GM12878 (cell line): ENCODE data around the gene YAP1. TPM values are rescaled to one million over a fixed set of nuclear protein-coding genes. Genes with fewer than 3 reads are reported as not detected.

ENCODE experiments used
- ATAC-seq: fragments of 200-7000 bp; cut with Tn5 transposase; 3 replicates; pipeline ENCODE4 v1.9.1; 2020; ENCODE audit warnings: mild to moderate bottlenecking, moderate library complexity
- BruUV-seq: library from RNA; stranded (reverse); fragments of 400-500 nt; replicated peaks from 2 replicates; lab custom pipeline; 2021; lab: Mats Ljungman, UMichigan
- CTCF ChIA-PET: fragments of 300-600 bp; sonication (Branson Sonifier 250); formaldehyde crosslinking; extraction: SDS; loops from one replicate; lab custom pipeline; 2021; ENCODE audit warnings: inconsistent platforms; lab: Yijun Ruan, JAX
- POLR2A ChIA-PET: fragments of 350-600 bp; formaldehyde crosslinking; extraction: SDS; loops from one replicate; lab custom pipeline; 2021; ENCODE audit warnings: inconsistent platforms; lab: Charles Lee
- RAD21 ChIA-PET: fragments of 300-600 bp; sonication (Branson Sonifier 250); formaldehyde crosslinking; loops from one replicate; lab custom pipeline; 2023; ENCODE audit warnings: antibody characterized with exemption; ENCODE audit not compliant: unreplicated experiment; lab: Charles Lee
- SMC1A ChIA-PET: fragments of 300-600 bp; sonication (Branson Sonifier 250); formaldehyde crosslinking; loops from one replicate; lab custom pipeline; 2023; ENCODE audit not compliant: unreplicated experiment, uncharacterized antibody; lab: Charles Lee
- DNase-seq: peaks from one replicate; pipeline ENCODE4 v3.0.0-alpha.2; 2011; ENCODE audit warnings: low read depth, low spot score
- FAIRE-seq: peaks from 3 replicates; lab custom pipeline; 2011; peaks lifted over from hg19 to GRCh38; lab: Jason Lieb, UNC
- H2AFZ ChIP-seq: 2 replicates; pipeline ENCODE4 v1.6.0; 2011; ENCODE audit warnings: low read depth, low read length, control low read depth; ENCODE audit not compliant: control insufficient read depth
- H3K27ac ChIP-seq: 2 replicates; pipeline ENCODE4 v1.5.1; 2011; ENCODE audit warnings: control low read depth; ENCODE audit not compliant: control insufficient read depth, insufficient read depth
- H3K27me3 ChIP-seq, 2 experiments: replicated peaks in 1 of 2; 2 replicates each; pipeline versions ENCODE4 v1.6.0 to v1.6.1; 2011; ENCODE audit warnings: low read length in 1 of 2; ENCODE audit not compliant: control insufficient read depth in 2 of 2, insufficient read depth in 2 of 2
- H3K36me3 ChIP-seq, 2 experiments: 2 replicates each; pipeline ENCODE4 v1.5.1; 2011; ENCODE audit warnings: low read length in 1 of 2; ENCODE audit not compliant: control insufficient read depth in 2 of 2, insufficient read depth in 2 of 2
- H3K4me1 ChIP-seq: 2 replicates; pipeline ENCODE4 v1.6.1; 2011; ENCODE audit warnings: mild to moderate bottlenecking, low read length, moderate library complexity, mixed read lengths; ENCODE audit not compliant: control insufficient read depth, insufficient read depth
- H3K4me2 ChIP-seq: 2 replicates; pipeline ENCODE4 v1.6.0; 2011; ENCODE audit warnings: control low read depth; ENCODE audit not compliant: control insufficient read depth, insufficient read depth
- H3K4me3 ChIP-seq: fragments of 200-600 bp; sonication (generic); 2 replicates; pipeline ENCODE4 v1.5.1; 2016
- H3K79me2 ChIP-seq: 2 replicates; pipeline ENCODE4 v1.6.0; 2011; ENCODE audit warnings: low read length; ENCODE audit not compliant: control insufficient read depth, insufficient read depth
- H3K9ac ChIP-seq: 2 replicates; pipeline ENCODE4 v1.8.0; 2011; ENCODE audit warnings: low read length, control low read depth, mixed read lengths; ENCODE audit not compliant: control insufficient read depth, insufficient read depth
- H3K9me3 ChIP-seq: replicated peaks from 3 replicates; pipeline ENCODE4 v1.5.1; 2011; ENCODE audit warnings: mild to moderate bottlenecking, low read length; ENCODE audit not compliant: control insufficient read depth, insufficient read depth
- H4K20me1 ChIP-seq: 2 replicates; pipeline ENCODE4 v1.6.0; 2011; ENCODE audit not compliant: control insufficient read depth, insufficient read depth
- EP300 ChIP-seq, 2 experiments: fragments of 150-350 bp in 1 of 2; IDR thresholded peaks; 2 replicates each; pipeline ENCODE4 v1.6.1; 2011 to 2012; ENCODE audit warnings: low read depth in 2 of 2, low read length in 2 of 2, borderline replicate concordance in 1 of 2, improper control_type of control experiment in 1 of 2, inconsistent platforms in 1 of 2; ENCODE audit not compliant: control insufficient read depth in 1 of 2
- HCFC1 ChIP-seq: fragments of 150-350 bp; IDR thresholded peaks from 2 replicates; pipeline ENCODE4 v1.6.1; 2014; ENCODE audit warnings: low read length
- IRF3 ChIP-seq: fragments of 450-650 bp; IDR thresholded peaks from 2 replicates; pipeline ENCODE4 v1.6.1; 2014; ENCODE audit warnings: mild to moderate bottlenecking
- IRF4 ChIP-seq: IDR thresholded peaks from 2 replicates; pipeline ENCODE4 v1.6.1; 2011; ENCODE audit warnings: low read depth, low read length
- JUND ChIP-seq: IDR thresholded peaks from 2 replicates; pipeline ENCODE4 v1.6.1; 2012; ENCODE audit warnings: low read depth, mild to moderate bottlenecking, low read length, improper control_type of control experiment, moderate library complexity
- LARP7 ChIP-seq: fragments of 450-650 bp; IDR thresholded peaks from 2 replicates; pipeline ENCODE4 v1.6.1; 2017; ENCODE audit warnings: mild to moderate bottlenecking
- MEF2A ChIP-seq: IDR thresholded peaks from 2 replicates; pipeline ENCODE4 v1.6.1; 2011; ENCODE audit warnings: low read depth, mild to moderate bottlenecking, low read length, moderate library complexity; ENCODE audit not compliant: insufficient read depth
- PBX3 ChIP-seq: IDR thresholded peaks from 2 replicates; pipeline ENCODE4 v1.6.1; 2011; ENCODE audit warnings: mild to moderate bottlenecking, low read depth, low read length, moderate library complexity; ENCODE audit not compliant: insufficient replicate concordance
- POLR2A ChIP-seq: IDR thresholded peaks from 2 replicates; pipeline ENCODE4 v1.6.1; 2011; ENCODE audit warnings: low read depth, mild to moderate bottlenecking, low read length
- RBBP5 ChIP-seq: fragments of 200-600 bp; sonication (generic); conservative IDR thresholded peaks from 2 replicates; pipeline ENCODE4 v1.6.1; 2016
- SKIL ChIP-seq: fragments of 450-650 bp; IDR thresholded peaks from 2 replicates; pipeline ENCODE4 v1.6.1; 2017; ENCODE audit warnings: mild to moderate bottlenecking, low read depth, inconsistent platforms; ENCODE audit not compliant: poor library complexity, severe bottlenecking
- SREBF2 ChIP-seq: IDR thresholded peaks from 2 replicates; pipeline ENCODE4 v1.6.1; 2012; ENCODE audit warnings: mild to moderate bottlenecking, low read length
- SRF ChIP-seq, 2 experiments: IDR thresholded peaks; 2 replicates each; pipeline ENCODE4 v1.6.1; 2011; ENCODE audit warnings: low read depth in 2 of 2, low read length in 2 of 2, mild to moderate bottlenecking in 1 of 2, moderate library complexity in 1 of 2
- SUZ12 ChIP-seq: fragments of 200-600 bp; sonication (generic); IDR thresholded peaks from one replicate; pipeline ENCODE4 v1.6.1; 2018; ENCODE audit warnings: antibody characterized with exemption, mild to moderate bottlenecking; ENCODE audit not compliant: unreplicated experiment
- YBX1 ChIP-seq: fragments of 450-650 bp; IDR thresholded peaks from 2 replicates; pipeline ENCODE4 v1.6.1; 2016; ENCODE audit warnings: antibody characterized with exemption
- ZBTB11 ChIP-seq: fragments of 450-650 bp; formaldehyde crosslinking; IDR thresholded peaks from 2 replicates; pipeline ENCODE4 v1.5.0; 2022; ENCODE audit warnings: mild to moderate bottlenecking, missing genetic modification characterization
- ZNF207 ChIP-seq: fragments of 450-650 bp; IDR thresholded peaks from 2 replicates; pipeline ENCODE4 v1.6.1; 2014; ENCODE audit warnings: antibody characterized with exemption, mild to moderate bottlenecking, borderline replicate concordance
- WGBS: methylation state at CpG from one replicate; pipeline ENCODE4 v1.1.6; 2016; ENCODE audit warnings: low lambda C conversion rate; ENCODE audit not compliant: insufficient replicate concordance, insufficient coverage; ENCODE audit errors: missing lambda C conversion rate; 5-methylcytosine and 5-hydroxymethylcytosine counted together
- in situ Hi-C: fragments of 300-500 bp; cut with MboI; formaldehyde crosslinking; loops from 9 replicates; pipeline ENCODE4 v1.14.3; 2018; ENCODE audit warnings: mixed read lengths
- intact Hi-C: fragments of 100-400 bp; cut with micrococcal nuclease; formaldehyde crosslinking; loops from one replicate; pipeline ENCODE4 v1.14.2; 2022; ENCODE audit not compliant: unreplicated experiment
- polyA plus RNA-seq, 11 experiments: library from polyadenylated mRNA; depleted of rRNA in 4 of 11; unstranded in 6 of 11; stranded (reverse) in 5 of 11; fragments of >200 nt; fragmentation: Nextera tagmentation in 4 of 11; fragmentation: Illumina TruSeq in 1 of 11; extraction: Ambion mirVana in 4 of 11; extraction: Trizol in 1 of 11; gene quantifications; 1 replicate in 1 of 11; 2 replicates in 10 of 11; pipeline versions ENCODE4 v1.2.1 to v1.2.3, GENCODE V29; 2011 to 2016; ENCODE audit warnings: inconsistent platforms in 2 of 11, missing spikeins in 2 of 11, low read depth in 1 of 11
- total RNA-seq, 4 experiments: library from RNA; depleted of rRNA in 3 of 4; stranded (reverse); fragments of >200 nt in 3 of 4; fragmentation: Illumina TruSeq in 1 of 4; extraction: Trizol in 1 of 4; gene quantifications; 2 replicates each; pipeline versions ENCODE4 v1.2.1 to v1.2.3, GENCODE V29; 2013 to 2021

Gene YAP1
- total and polyA plus RNA-seq, 10 of the 15 experiments (the other 5 are each of a cell fraction or from before 2014, with no cell fraction given), result 0.03 to 0.33 (median 0.10) TPM; not detected in 6

GRCh38 chr11:102155676-102156075, 45.4 kb downstream of the YAP1 start:
- in situ Hi-C loops, result no loop called here
- H3K36me3 ChIP-seq, result no peaks in the 10 kb centered on the region
- TF ChIP-seq SREBF2 (no peak), MEF2A (no peak), ZBTB11 (CRISPR knock-in tag) (no peak), SRF (IDR thresholded peaks at IDR 0.05; ENCODE audit: low read depth in 2 of 2, low read length in 2 of 2) (no peak), RBBP5 (no peak), SUZ12 (no peak), PBX3 (no peak), YBX1 (no peak), IRF4 (no peak), HCFC1 (no peak), LARP7 (no peak), SKIL (no peak), EP300 (IDR thresholded peaks at IDR 0.05; ENCODE audit: borderline replicate concordance in 1 of 2, control insufficient read depth in 1 of 2, low read depth in 2 of 2, low read length in 2 of 2) (no peak), JUND (no peak), ZNF207 (no peak), IRF3 (no peak), POLR2A (no peak)
- TF ChIP-seq, all 136 proteins: peak for 0
- H3K27me3 ChIP-seq, result no peaks in the 10 kb centered on the region; a peak in 1 of 4 replicates
- ChIA-PET RAD21 (no interaction called here), CTCF (no interaction called here), POLR2A (no interaction called here), SMC1A (no interaction called here)
- ATAC-seq (no peak), FAIRE-seq (no peak), DNase-seq (no peak)
- H2AFZ ChIP-seq, result no peak overlapping the region
- no TSS peak for BruUV-seq
- WGBS, result 9% methylated on average over 4 of the region's 4 CpGs
- H3K4me1 ChIP-seq, result no peaks in the 10 kb centered on the region
- no peak overlapping the region for H3K27ac ChIP-seq
- no peaks in the 10 kb centered on the region for H4K20me1 ChIP-seq
- H3K4me3 ChIP-seq, result no peak overlapping the region
- intact Hi-C loops, result no loop called here
- no peak overlapping the region for H3K9ac ChIP-seq
- no peaks in the 10 kb centered on the region for H3K79me2 ChIP-seq
- H3K4me2 ChIP-seq, result no peak overlapping the region
- no peaks in the 10 kb centered on the region for H3K9me3 ChIP-seq
